T-helper 17 cell (primary cell): ENCODE results near the gene TMEM134. TPM values are rescaled to one million over a fixed set of nuclear protein-coding genes. Genes with fewer than 3 reads are reported as not detected.
A peak's percentile ranks its signal among the peaks of the same experiment; 100 is the strongest.
"Not testable (repeated sequence)": the region's sequence is repeated elsewhere in the genome, so short reads cannot be mapped to it uniquely, and the experiment has no call there.

Experiments
- ATAC-seq: fragments of 150-1000 bp; cut with Tn5 transposase; 2 replicates; pipeline ENCODE4 v1.10.0; 2021; ENCODE audit warnings: mild to moderate bottlenecking, moderate library complexity
- DNase-seq, 3 donors: peaks; one replicate each; pipeline versions ENCODE4 v3.0.0 to v3.0.0-alpha.2; 2020 to 2021
- H3K9me3 ChIP-seq: one replicate; pipeline ENCODE4 v1.7.0; 2013; ENCODE audit warnings: low read length, mild to moderate bottlenecking; ENCODE audit not compliant: control insufficient read depth, poor library complexity, severe bottlenecking
- H3K27ac Mint-ChIP-seq: one replicate; pipeline ENCODE4 v1.8.0; 2022; ENCODE audit warnings: mild to moderate bottlenecking, moderate library complexity, mixed read lengths
- H3K27me3 Mint-ChIP-seq: one replicate; pipeline ENCODE4 v1.8.0; 2022; ENCODE audit warnings: mixed read lengths
- H3K36me3 Mint-ChIP-seq: one replicate; pipeline ENCODE4 v1.8.0; 2022; ENCODE audit warnings: low read depth, mixed read lengths
- H3K4me1 Mint-ChIP-seq: one replicate; pipeline ENCODE4 v1.8.0; 2022; ENCODE audit warnings: mild to moderate bottlenecking, mixed read lengths
- H3K4me3 Mint-ChIP-seq: one replicate; pipeline ENCODE4 v1.8.0; 2022; ENCODE audit warnings: mild to moderate bottlenecking, moderate library complexity, mixed read lengths
- total RNA-seq, 4 donors: library from RNA in 2 of 4; stranded (reverse) in 2 of 4; gene quantifications; one replicate each; pipeline ENCODE4 v1.2.3 and lab custom pipeline; 2022 to 2026

The TMEM134 gene
- total RNA-seq, 2 donors from 2014 or later = 48.7 to 65.6 TPM

DNA sequence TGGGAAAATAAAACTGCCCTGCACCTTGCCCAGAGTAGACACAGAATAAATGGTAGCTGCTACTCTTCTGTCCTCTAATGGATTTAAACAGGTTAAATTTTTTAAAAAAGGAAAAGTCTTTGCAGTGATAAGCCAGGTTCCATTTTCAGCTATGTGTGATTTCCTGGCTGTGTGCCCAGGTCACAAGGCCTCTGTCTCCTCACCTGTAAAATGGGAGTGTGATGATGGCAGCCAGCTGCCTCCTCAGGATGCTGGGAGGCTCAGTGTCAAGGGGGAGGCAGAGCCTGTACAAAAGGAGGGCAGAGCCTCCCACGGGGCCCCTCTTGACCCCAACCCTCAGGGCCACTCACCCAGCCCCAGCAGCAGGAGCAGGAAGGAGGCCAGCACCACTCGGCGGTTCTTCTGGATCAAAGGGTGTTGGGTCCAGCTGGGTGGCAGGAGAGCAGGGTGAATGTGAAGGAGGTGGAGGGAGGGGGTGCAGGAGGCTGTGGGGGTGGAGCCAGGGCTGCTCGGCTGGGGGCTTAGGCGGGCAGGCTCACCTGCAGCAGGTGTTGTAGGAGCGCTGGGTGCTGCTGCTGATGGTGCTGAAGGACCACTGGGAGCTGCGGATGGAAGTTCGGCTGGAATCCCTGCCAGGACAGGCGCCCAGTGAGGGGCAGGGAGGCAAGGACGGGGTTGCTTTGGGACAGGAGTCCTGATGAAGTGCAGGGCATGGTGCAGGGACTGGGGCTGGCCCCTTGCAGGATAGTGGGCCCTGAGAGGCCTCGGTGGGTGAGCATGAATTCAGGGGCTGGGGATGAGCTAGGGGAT lies 1.9 kb downstream of the TMEM134 start:
- ATAC-seq = no peak
- no peaks in the 10 kb centered on the region for H3K36me3 Mint-ChIP-seq
- H3K4me3 Mint-ChIP-seq = peak overlapping the region; percentile 92
- peak overlapping the region; percentile 93 for H3K27ac Mint-ChIP-seq
- H3K9me3 ChIP-seq = no peaks in the 10 kb centered on the region
- H3K27me3 Mint-ChIP-seq = no peaks in the 10 kb centered on the region
- peaks cover 20% of the 10 kb centered on the region for H3K4me1 Mint-ChIP-seq
- DNase-seq = no peak

DNA sequence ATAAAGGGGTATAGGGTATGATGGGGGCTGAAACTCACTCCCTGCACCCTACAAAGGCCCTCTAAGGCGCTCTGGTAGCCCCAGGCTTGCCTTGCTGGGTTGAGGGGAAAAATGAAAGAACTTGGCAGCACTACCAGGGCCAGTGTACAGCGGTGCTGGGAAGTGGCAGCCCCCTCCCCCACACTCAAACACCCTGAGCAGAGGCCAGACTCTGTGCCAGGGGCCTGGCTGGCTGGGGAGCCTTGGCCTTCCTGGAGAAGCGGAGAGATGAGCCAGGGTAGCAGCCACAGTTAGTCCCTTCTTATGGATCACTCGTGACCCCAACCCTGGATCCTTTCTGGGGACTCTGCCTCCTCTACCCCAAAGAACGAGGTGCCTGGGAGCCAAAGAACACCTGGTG lies 2.7 kb downstream of the TMEM134 start:
- Mint-ChIP-seq H3K36me3 (no peaks in the 10 kb centered on the region), H3K27me3 (no peaks in the 10 kb centered on the region), H3K27ac (peak overlapping the region; percentile 93), H3K4me3 (no peak overlapping the region), H3K4me1 (peaks cover 20% of the 10 kb centered on the region)
- ATAC-seq (no peak), DNase-seq (no peak)
- H3K9me3 ChIP-seq = no peaks in the 10 kb centered on the region

DNA sequence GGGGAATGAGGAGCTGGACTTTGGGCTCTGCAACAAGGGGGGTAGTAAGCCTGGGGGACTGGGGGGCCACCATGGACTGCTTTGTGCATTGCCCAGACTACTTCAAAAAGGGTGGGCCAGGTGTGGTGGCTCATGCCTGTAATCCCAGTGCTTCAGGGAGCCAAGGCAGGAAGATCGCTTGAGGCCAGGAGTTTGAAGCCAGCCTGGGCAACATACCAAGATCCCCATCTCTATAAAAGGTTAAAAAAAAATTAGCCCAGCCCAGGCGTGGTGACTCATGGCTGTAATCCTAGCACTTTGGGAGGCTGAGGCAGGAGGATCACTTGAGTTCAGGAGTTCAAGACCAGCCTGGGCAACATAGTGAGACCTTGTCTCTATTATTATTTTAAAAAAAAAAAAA lies 3.5 kb downstream of the TMEM134 start:
- H3K9me3 ChIP-seq, H3K27me3 Mint-ChIP-seq, H3K36me3 Mint-ChIP-seq, DNase-seq, ATAC-seq: not testable (repeated sequence)
- Mint-ChIP-seq H3K4me3 (peak overlapping the region; percentile 91), H3K4me1 (peaks cover 20% of the 10 kb centered on the region), H3K27ac (peak overlapping the region; percentile 83)

DNA sequence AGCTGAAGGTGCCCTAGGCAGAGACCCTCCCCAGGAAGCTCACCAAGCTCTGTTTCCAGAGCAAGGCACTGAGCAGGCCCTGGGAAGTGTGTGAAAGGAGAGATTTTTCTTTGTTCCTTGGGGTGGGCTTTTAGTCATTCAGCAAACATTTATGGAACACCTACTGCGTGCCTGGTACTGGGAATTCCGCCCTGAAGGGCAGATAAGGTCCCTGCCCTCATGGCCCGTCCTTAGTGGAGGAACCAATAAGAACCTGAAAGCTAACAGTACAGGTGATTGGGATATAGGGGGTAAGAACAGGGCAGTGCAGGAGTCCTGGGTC lies 3.9 kb downstream of the TMEM134 start:
- ATAC-seq (no peak), DNase-seq (no peak)
- peaks cover 20% of the 10 kb centered on the region for H3K4me1 Mint-ChIP-seq
- peak overlapping the region; percentile 91 for H3K4me3 Mint-ChIP-seq
- H3K27ac Mint-ChIP-seq = peak overlapping the region; percentile 83
- H3K27me3 Mint-ChIP-seq = no peaks in the 10 kb centered on the region
- no peaks in the 10 kb centered on the region for H3K36me3 Mint-ChIP-seq
- no peaks in the 10 kb centered on the region for H3K9me3 ChIP-seq

DNA sequence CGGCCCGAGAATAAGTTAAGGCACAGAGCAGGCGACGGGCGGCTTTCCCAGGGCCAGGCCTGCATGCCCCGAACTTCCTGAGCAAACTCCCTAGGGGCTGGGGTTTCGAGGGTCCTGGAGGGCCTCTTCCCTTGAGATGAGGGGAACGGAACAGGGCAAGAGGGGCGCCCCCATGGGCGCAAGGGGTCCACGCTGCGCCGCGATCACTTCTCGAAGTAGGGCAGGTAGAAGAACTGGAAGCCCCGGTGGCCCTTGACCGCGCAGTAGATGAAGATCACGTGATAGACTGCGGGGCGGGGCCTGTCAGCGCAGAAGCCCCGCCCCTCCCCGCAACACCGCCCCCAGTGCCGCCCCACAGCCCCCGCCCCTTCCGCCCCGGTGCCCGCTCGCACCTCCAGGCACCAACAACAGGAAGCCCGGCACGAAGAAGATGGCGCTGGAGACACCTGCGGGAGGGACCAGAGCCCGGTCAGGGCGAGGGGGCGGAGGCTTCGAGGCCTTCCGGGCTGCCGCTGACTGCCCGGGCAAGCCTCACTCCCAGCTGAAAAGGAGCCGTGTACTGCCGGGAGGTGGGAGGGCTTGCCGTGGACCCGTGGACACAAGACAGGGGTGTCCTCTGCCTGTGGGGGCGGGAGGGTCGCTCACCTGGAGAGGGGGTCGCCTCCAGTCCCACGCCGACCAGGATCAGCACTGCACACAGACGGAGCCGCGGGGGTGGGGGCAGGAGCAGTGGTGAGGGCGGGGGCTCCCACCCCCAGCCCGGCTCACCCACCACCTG lies 4.5 kb downstream of the TMEM134 start:
- peak; percentile 88 to 92 (median 92) for DNase-seq
- no peaks in the 10 kb centered on the region for H3K36me3 Mint-ChIP-seq
- H3K27me3 Mint-ChIP-seq = no peaks in the 10 kb centered on the region

DNA sequence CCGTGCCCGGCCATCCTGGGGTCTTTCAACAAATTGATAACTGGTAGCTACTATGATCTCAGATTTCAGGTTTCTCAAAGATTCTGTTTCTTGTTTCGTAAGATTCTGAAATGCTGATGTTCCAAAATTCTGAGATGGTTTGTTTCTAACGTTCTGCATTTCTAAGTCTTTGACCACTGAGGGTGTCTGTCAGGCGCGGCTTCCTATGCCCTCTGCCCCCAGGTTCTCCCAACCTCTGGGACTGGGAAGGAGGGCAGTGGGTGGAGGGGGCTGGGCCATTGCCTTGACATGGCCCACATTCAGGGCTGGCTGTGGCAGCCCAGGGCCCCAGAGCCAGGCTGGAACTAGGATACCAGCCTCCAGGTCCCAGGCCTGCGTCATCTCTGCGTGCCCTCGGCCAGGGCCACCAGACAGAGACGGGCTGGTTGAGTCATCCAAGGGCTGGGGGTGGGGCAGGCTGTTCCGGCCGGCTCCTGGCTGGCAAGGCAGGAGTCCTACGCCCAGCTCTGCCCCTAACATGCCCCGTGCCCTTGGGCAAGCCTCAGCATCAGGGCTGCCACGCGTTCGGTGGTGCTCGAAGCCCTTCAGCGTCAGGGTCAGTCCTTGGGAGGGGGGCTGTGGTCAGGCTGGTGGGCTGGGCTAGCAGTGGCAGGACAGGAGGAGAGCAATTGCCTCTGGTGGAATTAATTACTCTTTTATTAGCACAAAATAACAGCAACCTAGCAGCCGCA lies 5.2 kb downstream of the TMEM134 start:
- peak overlapping the region; percentile 83 for H3K27ac Mint-ChIP-seq
- no peak for ATAC-seq
- H3K9me3 ChIP-seq = no peaks in the 10 kb centered on the region
- H3K27me3 Mint-ChIP-seq = no peaks in the 10 kb centered on the region
- no peak for DNase-seq
- peaks cover 22% of the 10 kb centered on the region for H3K4me1 Mint-ChIP-seq
- H3K4me3 Mint-ChIP-seq = peak overlapping the region; percentile 91
- H3K36me3 Mint-ChIP-seq = no peaks in the 10 kb centered on the region

More for the DNA sequence above, 4.5 kb downstream of the TMEM134 start:
- peak overlapping the region; percentile 83 for H3K27ac Mint-ChIP-seq
- ATAC-seq = peak; percentile 84
- H3K4me1 Mint-ChIP-seq = peaks cover 22% of the 10 kb centered on the region
- no peaks in the 10 kb centered on the region for H3K9me3 ChIP-seq
- peak overlapping the region; percentile 91 for H3K4me3 Mint-ChIP-seq

DNA sequence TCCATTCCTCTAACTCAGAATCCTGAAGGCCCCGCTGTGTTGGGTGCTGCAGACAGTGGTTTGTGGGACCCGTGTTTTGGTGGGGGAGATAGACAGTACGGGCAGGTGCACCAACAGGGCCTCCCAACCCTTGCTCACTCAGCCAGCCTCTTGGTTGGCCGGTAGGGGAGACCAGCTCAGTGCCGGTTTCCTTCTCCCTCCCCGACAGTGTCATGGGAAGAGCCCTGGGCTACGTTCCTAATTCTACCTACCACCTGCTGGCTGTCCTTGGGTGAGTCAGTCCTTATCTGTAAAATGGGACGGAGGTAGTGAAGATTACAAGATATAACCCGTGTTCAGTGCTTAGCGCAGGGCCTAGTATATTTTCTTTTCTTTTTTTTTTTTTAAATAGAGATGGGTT lies 5.9 kb downstream of the TMEM134 start:
- H3K9me3 ChIP-seq = no peaks in the 10 kb centered on the region
- DNase-seq (no peak), ATAC-seq (no peak)
- Mint-ChIP-seq H3K36me3 (no peaks in the 10 kb centered on the region), H3K4me1 (peaks cover 18% of the 10 kb centered on the region), H3K4me3 (no peak overlapping the region), H3K27ac (no peak overlapping the region), H3K27me3 (no peaks in the 10 kb centered on the region)

DNA sequence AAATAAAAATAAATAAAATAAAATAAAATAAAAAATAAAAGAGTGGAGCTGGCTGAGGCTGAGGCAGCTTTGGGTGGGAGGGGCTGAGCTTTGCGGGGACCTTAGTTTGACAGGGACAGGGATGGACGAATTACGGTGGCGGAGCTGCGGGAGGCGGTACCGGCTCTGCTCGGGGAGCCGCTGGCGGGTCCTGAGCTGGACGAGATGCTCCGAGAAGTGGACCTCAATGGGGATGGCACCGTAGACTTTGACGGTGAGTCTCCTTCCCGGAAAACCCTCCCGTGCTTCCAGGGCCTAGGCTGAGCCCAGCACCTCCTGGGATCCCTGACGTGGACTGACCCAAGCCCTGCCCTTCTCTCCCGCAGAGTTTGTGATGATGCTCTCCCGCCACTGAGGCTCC lies 10.8 kb downstream of the TMEM134 start:
- Mint-ChIP-seq H3K27me3 (no peaks in the 10 kb centered on the region), H3K36me3 (no peaks in the 10 kb centered on the region), H3K4me3 (no peak overlapping the region), H3K27ac (no peak overlapping the region), H3K4me1 (peaks cover 4% of the 10 kb centered on the region)
- DNase-seq = no peak
- ATAC-seq = no peak
- H3K9me3 ChIP-seq = no peaks in the 10 kb centered on the region

DNA sequence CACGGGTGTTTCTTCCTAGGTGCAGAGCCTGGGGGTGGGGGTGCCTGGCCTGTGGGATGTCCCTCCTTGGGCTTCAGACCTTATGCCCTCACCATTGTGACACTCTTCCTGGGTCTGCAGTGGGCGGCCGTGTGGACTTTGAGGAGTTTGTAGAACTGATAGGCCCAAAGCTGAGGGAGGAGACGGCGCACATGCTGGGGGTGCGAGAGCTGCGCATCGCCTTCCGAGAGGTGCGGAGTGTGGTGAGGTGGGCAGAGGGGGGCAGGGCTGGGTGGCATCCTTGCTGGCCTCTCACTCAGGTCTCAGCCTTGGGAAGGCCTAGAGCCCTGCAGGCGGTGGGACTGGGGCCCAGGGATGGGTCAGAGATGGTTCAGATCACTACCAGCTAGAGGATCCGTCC lies 11.6 kb downstream of the TMEM134 start:
- H3K4me1 Mint-ChIP-seq = peaks cover 6% of the 10 kb centered on the region
- H3K27me3 Mint-ChIP-seq = no peaks in the 10 kb centered on the region
- H3K27ac Mint-ChIP-seq = no peak overlapping the region
- DNase-seq (no peak), ATAC-seq (no peak)
- H3K9me3 ChIP-seq = no peaks in the 10 kb centered on the region
- no peaks in the 10 kb centered on the region for H3K36me3 Mint-ChIP-seq
- no peak overlapping the region for H3K4me3 Mint-ChIP-seq

DNA sequence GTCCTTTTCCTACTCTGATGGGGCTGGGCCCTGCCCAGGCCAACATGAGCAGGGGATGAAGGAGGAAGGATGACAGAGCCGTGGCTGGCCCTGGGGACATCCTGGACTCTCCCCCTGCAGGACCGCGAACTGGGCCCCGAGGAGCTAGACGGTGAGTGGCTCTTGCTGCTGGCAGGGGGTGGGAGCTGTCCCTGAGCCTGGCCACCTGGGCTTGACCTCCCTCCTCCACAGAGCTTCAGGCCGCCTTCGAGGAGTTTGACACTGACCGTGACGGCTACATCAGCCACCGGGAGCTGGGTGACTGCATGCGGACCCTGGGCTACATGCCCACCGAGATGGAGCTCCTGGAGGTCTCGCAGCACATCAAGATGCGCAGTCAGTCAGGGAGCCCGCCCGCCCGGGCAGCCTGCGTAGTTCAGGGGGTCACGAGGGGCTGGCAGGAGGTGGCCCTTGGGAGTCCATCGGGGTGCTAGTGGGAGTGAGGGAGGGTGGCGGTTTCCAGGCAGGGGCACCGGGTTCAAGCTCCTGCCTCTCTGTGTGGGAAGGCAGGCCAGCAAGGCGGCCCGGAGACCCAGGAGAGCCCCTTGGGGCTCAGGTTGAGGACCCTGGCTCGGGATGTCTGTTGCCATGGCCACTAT lies 12.9 kb downstream of the TMEM134 start:
- Mint-ChIP-seq H3K27ac (no peak overlapping the region), H3K36me3 (no peaks in the 10 kb centered on the region), H3K4me3 (no peak overlapping the region), H3K4me1 (peaks cover 8% of the 10 kb centered on the region), H3K27me3 (no peaks in the 10 kb centered on the region)
- no peak for DNase-seq
- ATAC-seq = no peak
- H3K9me3 ChIP-seq = no peaks in the 10 kb centered on the region

DNA sequence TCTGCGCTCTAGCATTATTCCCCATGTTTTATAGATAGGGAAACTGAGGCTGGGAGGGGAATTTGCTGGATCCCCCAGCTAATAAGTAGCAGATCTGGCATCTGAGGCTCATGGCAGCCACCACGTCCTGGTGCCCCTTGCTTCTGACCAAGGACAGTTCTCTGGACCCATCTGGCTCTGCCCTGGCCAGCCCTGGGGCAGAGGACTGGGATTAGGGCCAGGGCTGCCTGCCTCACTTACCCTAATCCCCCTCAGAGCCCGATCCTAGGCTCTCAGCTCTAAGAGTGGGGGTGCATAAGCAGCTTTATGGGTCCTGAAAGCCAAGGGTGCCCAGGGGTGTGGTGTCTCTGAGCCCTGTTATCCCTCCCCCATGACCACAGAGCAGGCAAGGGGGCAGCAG lies 14.0 kb downstream of the TMEM134 start, which contains the start of gene CABP4:
CABP4 (plus strand) TSS at position 301 of the 400 bp plus-strand sequence; CDS start at position 371, 70 bp downstream.
- Mint-ChIP-seq H3K27ac (no peak within 1 kb of the TSS), H3K27me3 (no peaks in the 10 kb centered on the region), H3K36me3 (no peaks in the 10 kb centered on the region), H3K4me1 (peaks cover 8% of the 10 kb centered on the region), H3K4me3 (no peak within 1 kb of the TSS)
- ATAC-seq = no peak
- DNase-seq = no peak
- no peaks in the 10 kb centered on the region for H3K9me3 ChIP-seq

DNA sequence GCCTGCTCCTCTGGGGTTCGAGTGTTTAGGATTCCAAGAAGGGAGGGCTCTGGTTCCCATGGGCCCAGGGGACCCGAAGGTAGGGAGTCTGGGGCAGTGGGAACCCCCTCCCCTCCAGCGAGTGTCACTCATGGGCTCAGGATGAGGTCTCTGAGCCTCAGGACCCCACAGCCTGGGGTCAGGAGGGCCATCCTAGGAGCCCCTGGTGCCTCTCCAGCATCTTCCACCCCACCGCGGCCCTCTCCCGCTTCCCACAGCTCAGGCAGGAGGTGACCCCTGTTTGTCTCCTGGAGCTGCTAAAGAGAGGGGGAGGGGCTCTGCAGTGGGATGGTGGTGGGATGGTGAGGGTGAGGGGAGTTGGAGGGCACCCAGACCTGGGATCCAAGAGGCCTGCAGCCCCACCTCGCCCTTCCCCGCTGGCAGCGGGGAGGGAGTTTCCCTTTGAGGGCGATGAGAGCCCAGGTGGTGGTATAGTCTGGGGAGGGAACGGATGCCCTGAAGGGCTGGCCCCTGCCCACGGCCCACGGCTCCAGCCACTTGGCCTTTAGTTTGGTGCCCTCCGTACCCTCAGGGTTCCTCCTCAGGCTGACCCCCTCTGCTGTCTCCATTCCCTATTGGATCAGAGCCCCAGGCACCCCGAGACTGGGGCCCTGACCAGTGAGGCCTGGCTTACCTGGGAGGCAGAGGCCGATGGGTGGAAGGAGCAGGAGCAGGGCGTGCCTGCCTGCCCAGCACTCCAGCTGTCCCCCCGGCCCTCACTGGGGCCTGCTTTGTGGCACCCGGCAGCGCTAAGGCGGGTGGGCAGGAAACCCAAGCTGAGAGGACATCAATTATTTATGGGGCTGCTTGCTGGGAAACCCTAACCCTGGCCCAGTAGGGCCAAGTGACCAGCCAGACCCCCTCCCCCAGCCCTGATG lies 15.0 kb downstream of the TMEM134 start:
- Mint-ChIP-seq H3K36me3 (no peaks in the 10 kb centered on the region), H3K27me3 (no peaks in the 10 kb centered on the region), H3K4me1 (peaks cover 13% of the 10 kb centered on the region), H3K4me3 (no peak overlapping the region), H3K27ac (no peak overlapping the region)
- ATAC-seq = no peak
- H3K9me3 ChIP-seq = no peaks in the 10 kb centered on the region
- no peak for DNase-seq
